Measurements from ENCODE around the gene DNASE1.

The DNASE1 gene

GRCh38 chr16:3701531-3701930 is 47.0 kb downstream of the DNASE1 start:
- no peak for DNase-seq

- DNase-seq = no peak
Observed at GRCh38 chr16:3702082-3702481, 47.6 kb downstream of the DNASE1 start.

GRCh38 chr16:3706253-3707012 is 51.9 kb downstream of the DNASE1 start:
- no peak for DNase-seq
